ENCODE data around the gene TFEB.

TFEB gene

DNA sequence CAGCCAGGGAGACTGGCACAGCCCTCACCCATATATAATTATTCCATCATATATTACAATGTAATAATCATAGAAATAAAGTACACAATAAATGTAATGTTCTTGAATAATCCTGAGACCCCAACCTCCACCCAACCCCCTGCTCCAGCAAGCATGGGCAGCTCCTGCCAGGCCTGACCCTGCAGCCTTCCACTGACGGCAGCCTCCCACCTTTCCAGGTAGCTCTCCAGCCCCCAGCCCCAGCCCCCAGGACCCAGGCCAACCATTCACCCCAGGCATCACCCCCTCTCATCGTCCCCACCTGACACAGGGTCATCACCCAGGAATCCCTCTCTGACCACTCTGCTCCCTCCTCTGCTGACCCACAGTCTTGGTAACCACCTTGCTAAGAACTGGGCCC is 14.6 kb downstream of the TFEB start:
- Histone ChIP-seq H3K4me1 (ENCODE audit: control insufficient read depth in 1 of 2, insufficient read depth in 2 of 2, low read length in 2 of 2) (peaks cover 30 to 36% of the 10 kb centered on the region in 2 experiments), H2AFZ (ENCODE audit: insufficient read depth, low read length, poor library complexity) (no peak overlapping the region), H3K4me2 (ENCODE audit: low read length) (no peak overlapping the region), H3K4ac (ENCODE audit: low read depth, low read length) (no peak overlapping the region), H4K91ac (ENCODE audit: low read depth, low read length) (no peak overlapping the region), H3K9ac (ENCODE audit: low read length) (no peak overlapping the region), H3K27ac (ENCODE audit: low read depth, low read length) (no peak overlapping the region), H3K14ac (ENCODE audit: low read length) (no peak overlapping the region), H3K4me3 (ENCODE audit: low read depth, low read length) (no peak overlapping the region), H3K23ac (ENCODE audit: low read length) (no peak overlapping the region), H2BK120ac (ENCODE audit: insufficient read depth, low read length, poor library complexity) (no peak overlapping the region), H3K36me3 (ENCODE audit: control insufficient read depth in 1 of 2, insufficient read depth in 2 of 2, low read length in 2 of 2) (no peaks in the 10 kb centered on the region), H3K18ac (ENCODE audit: low read length) (no peak overlapping the region), H2BK12ac (ENCODE audit: low read length) (no peak overlapping the region), H3K79me1 (ENCODE audit: low read length) (peaks cover 13% of the 10 kb centered on the region), H3K9me3 (ENCODE audit: insufficient read depth, low read depth, low read length) (no peaks in the 10 kb centered on the region), H4K8ac (ENCODE audit: low read depth, low read length) (no peak overlapping the region), H3K27me3 (ENCODE audit: insufficient read depth, low read length) (no peaks in the 10 kb centered on the region), H2AK5ac (ENCODE audit: low read length) (no peak overlapping the region), H3K79me2 (ENCODE audit: control insufficient read depth, insufficient read depth, low read length, poor library complexity) (peaks cover 4% of the 10 kb centered on the region), H2BK5ac (ENCODE audit: low read depth, low read length, poor library complexity) (no peak overlapping the region), H4K12ac (ENCODE audit: low read depth, low read length) (no peak overlapping the region)
- no peak for DNase-seq
- WGBS (ENCODE audit: extremely low coverage, insufficient coverage, insufficient read length) = no CpG with 5 or more reads among the region's 2 CpGs

DNA sequence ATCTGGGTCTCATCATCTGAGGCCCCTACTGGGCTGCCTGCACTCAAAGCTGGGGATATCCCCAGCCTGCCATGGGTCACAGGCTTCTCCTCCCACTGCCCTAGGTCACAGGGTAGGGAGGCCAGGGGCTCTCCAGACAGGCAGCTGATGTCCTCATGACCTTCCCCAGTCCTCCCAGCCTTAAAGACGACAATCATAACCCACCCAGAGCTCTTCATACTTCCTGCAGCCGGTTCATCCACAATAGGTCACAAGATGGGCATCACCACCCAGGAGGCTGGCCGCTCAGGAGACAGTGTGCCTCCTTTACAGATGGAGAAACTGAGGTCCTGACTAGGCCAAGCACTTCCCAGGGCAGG is 15.2 kb downstream of the TFEB start:
- Histone ChIP-seq H3K14ac (ENCODE audit: low read length) (no peak overlapping the region), H3K9ac (ENCODE audit: low read length) (no peak overlapping the region), H4K8ac (ENCODE audit: low read depth, low read length) (no peak overlapping the region), H3K4me1 (ENCODE audit: control insufficient read depth in 1 of 2, insufficient read depth in 2 of 2, low read length in 2 of 2) (peaks cover 30 to 34% of the 10 kb centered on the region in 2 experiments), H2AFZ (ENCODE audit: insufficient read depth, low read length, poor library complexity) (no peak overlapping the region), H2BK12ac (ENCODE audit: low read length) (peak overlapping the region; percentile 0), H3K4ac (ENCODE audit: low read depth, low read length) (no peak overlapping the region), H3K36me3 (ENCODE audit: control insufficient read depth in 1 of 2, insufficient read depth in 2 of 2, low read length in 2 of 2) (no peaks in the 10 kb centered on the region), H3K79me1 (ENCODE audit: low read length) (peaks cover 13% of the 10 kb centered on the region), H3K23ac (ENCODE audit: low read length) (no peak overlapping the region), H2BK120ac (ENCODE audit: insufficient read depth, low read length, poor library complexity) (no peak overlapping the region), H4K91ac (ENCODE audit: low read depth, low read length) (peak overlapping the region; percentile 26), H3K18ac (ENCODE audit: low read length) (peak overlapping the region; percentile 12), H3K27ac (ENCODE audit: low read depth, low read length) (no peak overlapping the region), H4K12ac (ENCODE audit: low read depth, low read length) (no peak overlapping the region), H3K27me3 (ENCODE audit: insufficient read depth, low read length) (no peaks in the 10 kb centered on the region), H3K4me2 (ENCODE audit: low read length) (no peak overlapping the region), H3K4me3 (ENCODE audit: low read depth, low read length) (no peak overlapping the region), H3K79me2 (ENCODE audit: control insufficient read depth, insufficient read depth, low read length, poor library complexity) (peaks cover 4% of the 10 kb centered on the region), H2BK5ac (ENCODE audit: low read depth, low read length, poor library complexity) (no peak overlapping the region), H2AK5ac (ENCODE audit: low read length) (no peak overlapping the region), H3K9me3 (ENCODE audit: insufficient read depth, low read depth, low read length) (no peaks in the 10 kb centered on the region)
- WGBS (ENCODE audit: extremely low coverage, insufficient coverage, insufficient read length) = no CpG with 5 or more reads among the region's 3 CpGs
- DNase-seq = peak in 1 of 2 donors; percentile 20

DNA sequence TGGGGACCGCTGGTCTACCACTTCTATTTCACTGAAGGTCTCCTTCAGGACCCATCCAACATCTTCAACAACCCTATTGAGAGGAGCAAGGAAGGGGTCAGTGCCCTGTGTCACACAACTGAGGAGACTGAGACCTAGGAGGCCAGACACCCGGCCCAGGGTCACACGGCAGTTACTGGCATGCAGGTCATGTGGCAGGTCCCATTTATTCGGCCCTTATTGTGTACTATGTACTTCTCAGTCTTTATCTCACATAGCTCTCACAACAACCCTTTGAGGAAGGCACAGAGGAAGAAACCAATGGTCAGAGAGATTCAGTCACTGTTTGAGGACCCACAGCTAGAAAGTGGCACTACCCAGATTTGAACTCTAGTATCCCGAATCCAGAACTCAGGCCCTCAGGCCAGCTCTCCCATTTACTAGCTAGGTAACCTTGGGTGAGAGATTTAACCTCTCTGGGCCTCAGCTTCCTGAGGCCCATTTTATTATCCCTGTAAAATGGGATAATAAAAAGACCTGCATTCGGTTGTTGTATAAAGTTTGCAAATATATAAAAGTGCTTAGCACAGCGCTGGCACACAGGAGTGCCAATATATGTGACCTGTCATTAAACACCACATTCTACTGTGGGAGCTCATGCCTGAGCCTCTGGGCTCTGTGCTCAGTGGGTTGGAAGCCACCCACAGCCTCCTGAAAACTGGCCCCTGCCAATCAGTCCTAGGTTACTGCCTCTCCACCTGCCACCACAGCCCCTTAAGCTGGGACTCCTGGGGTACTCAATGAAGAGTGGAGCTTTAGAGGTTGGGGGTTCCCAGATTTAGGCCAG is 15.8 kb downstream of the TFEB start:
- H2AFZ ChIP-seq (ENCODE audit: insufficient read depth, low read length, poor library complexity) = no peak overlapping the region

DNA sequence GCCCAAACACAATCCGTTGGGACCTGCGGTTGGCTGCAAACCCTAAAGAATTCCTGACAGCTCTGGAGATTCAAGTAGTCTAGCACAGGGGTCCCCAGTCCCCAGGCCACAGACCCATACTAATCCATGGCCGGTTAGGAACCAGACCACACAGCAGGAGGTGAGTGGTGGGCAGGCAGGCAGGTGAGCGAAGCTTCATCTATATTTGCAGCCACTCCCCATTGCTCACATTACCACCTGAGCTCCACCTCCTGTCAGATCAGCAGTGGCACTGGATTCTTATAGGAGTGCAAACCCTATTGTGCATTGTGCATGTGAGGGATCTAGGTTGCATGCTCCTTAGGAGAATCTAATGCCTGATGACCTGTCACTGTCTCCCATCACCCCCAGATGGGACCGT is 16.6 kb downstream of the TFEB start:
- H4K91ac ChIP-seq (ENCODE audit: low read depth, low read length) = no peak overlapping the region
- H3K27ac ChIP-seq (ENCODE audit: low read depth, low read length) = no peak overlapping the region
- H3K27me3 ChIP-seq (ENCODE audit: insufficient read depth, low read length) = no peaks in the 10 kb centered on the region
- no peak overlapping the region for H3K4me3 ChIP-seq (ENCODE audit: low read depth, low read length)
- no peak overlapping the region for H3K18ac ChIP-seq (ENCODE audit: low read length)
- H4K8ac ChIP-seq (ENCODE audit: low read depth, low read length) = no peak overlapping the region
- H3K9me3 ChIP-seq (ENCODE audit: insufficient read depth, low read depth, low read length) = peaks cover 2% of the 10 kb centered on the region
- H3K36me3 ChIP-seq (ENCODE audit: control insufficient read depth in 1 of 2, insufficient read depth in 2 of 2, low read length in 2 of 2) = peaks cover 0 to 3% of the 10 kb centered on the region in 2 experiments
- no peak overlapping the region for H3K14ac ChIP-seq (ENCODE audit: low read length)
- no peak overlapping the region for H2BK12ac ChIP-seq (ENCODE audit: low read length)
- WGBS (ENCODE audit: extremely low coverage, insufficient coverage, insufficient read length) = no CpG with 5 or more reads among the region's 5 CpGs
- peaks cover 1% of the 10 kb centered on the region for H3K79me2 ChIP-seq (ENCODE audit: control insufficient read depth, insufficient read depth, low read length, poor library complexity)
- no peak overlapping the region for H3K9ac ChIP-seq (ENCODE audit: low read length)
- H3K79me1 ChIP-seq (ENCODE audit: low read length) = peaks cover 7% of the 10 kb centered on the region
- no peak overlapping the region for H3K4ac ChIP-seq (ENCODE audit: low read depth, low read length)
- H3K4me2 ChIP-seq (ENCODE audit: low read length) = no peak overlapping the region
- no peak overlapping the region for H2BK120ac ChIP-seq (ENCODE audit: insufficient read depth, low read length, poor library complexity)
- no peak overlapping the region for H2AFZ ChIP-seq (ENCODE audit: insufficient read depth, low read length, poor library complexity)
- no peak overlapping the region for H4K12ac ChIP-seq (ENCODE audit: low read depth, low read length)
- DNase-seq = no peak
- H2AK5ac ChIP-seq (ENCODE audit: low read length) = no peak overlapping the region
- H3K23ac ChIP-seq (ENCODE audit: low read length) = no peak overlapping the region
- no peak overlapping the region for H2BK5ac ChIP-seq (ENCODE audit: low read depth, low read length, poor library complexity)
- H3K4me1 ChIP-seq (ENCODE audit: control insufficient read depth in 1 of 2, insufficient read depth in 2 of 2, low read length in 2 of 2) = peaks cover 20 to 23% of the 10 kb centered on the region in 2 experiments

More for the DNA sequence above, 15.8 kb downstream of the TFEB start:
- no peak overlapping the region for H4K12ac ChIP-seq (ENCODE audit: low read depth, low read length)
- peak overlapping the region; percentile 31 for H2BK12ac ChIP-seq (ENCODE audit: low read length)
- H3K79me1 ChIP-seq (ENCODE audit: low read length) = peaks cover 13% of the 10 kb centered on the region
- no peak overlapping the region for H3K18ac ChIP-seq (ENCODE audit: low read length)
- H3K14ac ChIP-seq (ENCODE audit: low read length) = peak overlapping the region; percentile 16
- H3K23ac ChIP-seq (ENCODE audit: low read length) = no peak overlapping the region
- H3K4ac ChIP-seq (ENCODE audit: low read depth, low read length) = no peak overlapping the region
- WGBS (ENCODE audit: extremely low coverage, insufficient coverage, insufficient read length) = no CpG with 5 or more reads among the region's 7 CpGs
- peaks cover 4% of the 10 kb centered on the region for H3K79me2 ChIP-seq (ENCODE audit: control insufficient read depth, insufficient read depth, low read length, poor library complexity)
- DNase-seq = no peak
- no peak overlapping the region for H3K27ac ChIP-seq (ENCODE audit: low read depth, low read length)
- no peak overlapping the region for H4K8ac ChIP-seq (ENCODE audit: low read depth, low read length)
- H3K4me2 ChIP-seq (ENCODE audit: low read length) = no peak overlapping the region
- no peak overlapping the region for H3K9ac ChIP-seq (ENCODE audit: low read length)
- H2AK5ac ChIP-seq (ENCODE audit: low read length) = no peak overlapping the region
- no peaks in the 10 kb centered on the region for H3K9me3 ChIP-seq (ENCODE audit: insufficient read depth, low read depth, low read length)
- H3K4me3 ChIP-seq (ENCODE audit: low read depth, low read length) = no peak overlapping the region
- H2BK120ac ChIP-seq (ENCODE audit: insufficient read depth, low read length, poor library complexity) = no peak overlapping the region
- no peaks in the 10 kb centered on the region for H3K27me3 ChIP-seq (ENCODE audit: insufficient read depth, low read length)
- H4K91ac ChIP-seq (ENCODE audit: low read depth, low read length) = peak overlapping the region; percentile 33
- peaks cover 0 to 2% of the 10 kb centered on the region in 2 experiments for H3K36me3 ChIP-seq (ENCODE audit: control insufficient read depth in 1 of 2, insufficient read depth in 2 of 2, low read length in 2 of 2)
- H3K4me1 ChIP-seq (ENCODE audit: control insufficient read depth in 1 of 2, insufficient read depth in 2 of 2, low read length in 2 of 2) = peaks cover 27 to 29% of the 10 kb centered on the region in 2 experiments
- no peak overlapping the region for H2BK5ac ChIP-seq (ENCODE audit: low read depth, low read length, poor library complexity)
